ENCODE measurements around the gene NFATC1. TPM values are rescaled to one million over a fixed set of nuclear protein-coding genes. Genes with fewer than 3 reads are reported as not detected.

NFATC1 gene
- total RNA-seq, 1 donor from 2014 or later, result 52.6 TPM

DNA sequence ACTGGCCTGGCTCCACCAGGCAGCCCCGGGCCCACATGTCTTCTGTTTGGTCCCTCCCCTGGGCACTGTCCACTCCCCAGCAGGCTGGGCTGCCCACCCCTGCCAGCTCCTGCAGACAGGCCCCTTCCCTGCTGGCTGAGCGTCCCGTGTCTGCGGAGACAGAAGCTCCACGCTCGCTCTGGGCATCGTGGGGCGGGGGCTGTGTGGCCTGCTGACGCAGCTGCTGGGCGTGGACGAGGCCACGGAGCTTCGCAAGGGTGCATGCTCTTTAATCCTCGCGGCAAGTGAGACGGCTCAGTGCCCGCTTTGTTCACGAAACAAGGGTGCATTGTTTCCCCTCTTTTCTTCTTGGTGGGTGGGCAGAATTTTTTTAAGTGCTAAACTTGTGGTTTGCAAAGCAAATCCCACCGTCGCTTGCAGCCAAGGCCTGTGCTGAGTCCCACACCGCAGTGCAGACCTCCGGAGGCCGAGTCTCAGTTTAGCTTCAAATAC, 151.1 kb downstream of the NFATC1 start:
- DNase-seq (no peak), ATAC-seq (ENCODE audit: low read depth) (no peak)
- Mint-ChIP-seq H3K27ac (no peak overlapping the region), H3K9me3 (no peaks in the 10 kb centered on the region), H3K36me3 (ENCODE audit: low read depth) (no peaks in the 10 kb centered on the region), H3K27me3 (no peaks in the 10 kb centered on the region), H3K4me3 (no peak overlapping the region), H3K4me1 (no peaks in the 10 kb centered on the region)
- TF ChIP-seq, protein P1, sequence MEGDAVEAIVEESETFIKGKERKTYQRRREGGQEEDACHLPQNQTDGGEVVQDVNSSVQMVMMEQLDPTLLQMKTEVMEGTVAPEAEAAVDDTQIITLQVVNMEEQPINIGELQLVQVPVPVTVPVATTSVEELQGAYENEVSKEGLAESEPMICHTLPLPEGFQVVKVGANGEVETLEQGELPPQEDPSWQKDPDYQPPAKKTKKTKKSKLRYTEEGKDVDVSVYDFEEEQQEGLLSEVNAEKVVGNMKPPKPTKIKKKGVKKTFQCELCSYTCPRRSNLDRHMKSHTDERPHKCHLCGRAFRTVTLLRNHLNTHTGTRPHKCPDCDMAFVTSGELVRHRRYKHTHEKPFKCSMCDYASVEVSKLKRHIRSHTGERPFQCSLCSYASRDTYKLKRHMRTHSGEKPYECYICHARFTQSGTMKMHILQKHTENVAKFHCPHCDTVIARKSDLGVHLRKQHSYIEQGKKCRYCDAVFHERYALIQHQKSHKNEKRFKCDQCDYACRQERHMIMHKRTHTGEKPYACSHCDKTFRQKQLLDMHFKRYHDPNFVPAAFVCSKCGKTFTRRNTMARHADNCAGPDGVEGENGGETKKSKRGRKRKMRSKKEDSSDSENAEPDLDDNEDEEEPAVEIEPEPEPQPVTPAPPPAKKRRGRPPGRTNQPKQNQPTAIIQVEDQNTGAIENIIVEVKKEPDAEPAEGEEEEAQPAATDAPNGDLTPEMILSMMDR (IDR thresholded peaks at IDR 0.05), result no peak
- POLR2A ChIA-PET, result no interaction called here
- intact Hi-C loops (cut with micrococcal nuclease), result no loop called here
- CTCF ChIA-PET, result no interaction called here

GRCh38 chr18:79547413-79548076, 151.8 kb downstream of the NFATC1 start:
- ATAC-seq (ENCODE audit: low read depth), result no peak
- no peaks in the 10 kb centered on the region for H3K4me1 Mint-ChIP-seq
- no peaks in the 10 kb centered on the region for H3K9me3 Mint-ChIP-seq
- intact Hi-C loops (cut with micrococcal nuclease), result no loop called here
- no peak for DNase-seq
- no peaks in the 10 kb centered on the region for H3K36me3 Mint-ChIP-seq (ENCODE audit: low read depth)
- H3K27me3 Mint-ChIP-seq, result no peaks in the 10 kb centered on the region
- H3K27ac Mint-ChIP-seq, result no peak overlapping the region
- TF ChIP-seq, protein P1 (IDR thresholded peaks at IDR 0.05), result no peak
- no peak overlapping the region for H3K4me3 Mint-ChIP-seq
- ChIA-PET POLR2A (no interaction called here), CTCF (no interaction called here)

DNA sequence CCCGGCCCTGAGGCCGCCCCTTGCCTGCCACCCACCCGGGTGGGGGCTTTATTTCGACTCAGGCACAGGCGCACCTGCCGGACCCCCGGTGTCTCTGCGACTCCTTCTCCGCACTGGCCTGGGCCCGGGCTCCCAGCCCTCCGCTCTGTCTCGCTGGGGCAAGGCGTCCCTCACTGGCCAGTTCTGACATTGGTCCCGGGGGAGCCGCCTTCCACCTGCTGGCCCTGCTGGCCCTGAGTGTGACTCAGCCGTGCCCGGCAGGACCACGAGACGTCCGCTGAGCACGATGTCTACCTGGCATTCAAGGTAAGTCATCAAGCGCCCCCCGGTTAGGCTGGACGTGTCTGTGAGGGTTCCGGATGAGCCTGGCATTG, 152.3 kb downstream of the NFATC1 start:
- no peak overlapping the region for H3K27ac Mint-ChIP-seq
- no peak for DNase-seq
- TF ChIP-seq, protein P1 (IDR thresholded peaks at IDR 0.05), result no peak
- intact Hi-C loops (cut with micrococcal nuclease), result no loop called here
- H3K27me3 Mint-ChIP-seq, result no peaks in the 10 kb centered on the region
- CTCF ChIA-PET, result no interaction called here
- no peak for ATAC-seq (ENCODE audit: low read depth)
- H3K9me3 Mint-ChIP-seq, result no peaks in the 10 kb centered on the region
- no peak overlapping the region for H3K4me3 Mint-ChIP-seq
- no peaks in the 10 kb centered on the region for H3K4me1 Mint-ChIP-seq
- POLR2A ChIA-PET, result no interaction called here
- no peaks in the 10 kb centered on the region for H3K36me3 Mint-ChIP-seq (ENCODE audit: low read depth)

- Mint-ChIP-seq H3K9me3 (no peaks in the 10 kb centered on the region), H3K4me3 (no peak overlapping the region), H3K36me3 (ENCODE audit: low read depth) (no peaks in the 10 kb centered on the region), H3K27ac (no peak overlapping the region), H3K27me3 (no peaks in the 10 kb centered on the region), H3K4me1 (no peaks in the 10 kb centered on the region)
- DNase-seq (no peak), ATAC-seq (ENCODE audit: low read depth) (no peak)
- intact Hi-C loops (cut with micrococcal nuclease), result no loop called here
- CTCF ChIA-PET, result no interaction called here
- TF ChIP-seq, protein P1 (IDR thresholded peaks at IDR 0.05), result no peak
- POLR2A ChIA-PET, result no interaction called here
Measured at GRCh38 chr18:79548621-79548985, 152.9 kb downstream of the NFATC1 start.

DNA sequence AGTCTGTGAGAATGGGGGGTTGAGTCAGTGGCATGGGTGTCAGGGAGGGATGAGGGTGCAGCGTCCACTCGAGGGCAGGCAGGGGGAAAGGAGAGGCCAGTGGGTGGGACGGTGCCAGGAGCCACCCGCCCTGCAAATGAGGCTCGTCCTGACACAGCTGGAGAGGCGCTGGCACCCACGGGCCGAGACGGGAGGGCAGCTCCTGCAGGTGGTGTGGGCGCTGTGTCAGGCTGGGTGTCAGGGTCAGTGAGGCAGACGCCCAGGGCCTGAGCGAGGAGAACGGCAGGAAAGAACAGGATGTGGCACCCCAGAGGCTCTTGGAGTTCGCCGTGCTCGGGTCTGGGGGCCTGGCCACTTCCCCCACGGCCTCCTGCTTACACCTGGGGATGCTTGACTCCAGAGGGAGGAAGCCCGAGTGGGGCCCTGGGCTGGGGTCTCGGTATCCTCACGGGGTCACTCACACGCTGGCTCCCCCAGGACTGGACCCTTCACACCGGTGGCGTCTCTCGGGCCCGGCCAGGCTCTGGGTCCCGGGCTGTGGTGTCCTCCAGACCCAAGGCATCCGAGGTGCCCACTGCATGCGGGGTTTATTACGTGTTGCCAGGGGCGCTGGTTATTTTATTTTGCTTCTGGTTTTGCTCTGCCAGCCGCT, 153.4 kb downstream of the NFATC1 start:
- Mint-ChIP-seq H3K27ac (no peak overlapping the region), H3K36me3 (ENCODE audit: low read depth) (no peaks in the 10 kb centered on the region), H3K4me1 (no peaks in the 10 kb centered on the region), H3K27me3 (no peaks in the 10 kb centered on the region), H3K4me3 (no peak overlapping the region), H3K9me3 (no peaks in the 10 kb centered on the region)
- DNase-seq (no peak), ATAC-seq (ENCODE audit: low read depth) (no peak)
- TF ChIP-seq, protein P1 (IDR thresholded peaks at IDR 0.05), result no peak
- CTCF ChIA-PET, result no interaction called here
- POLR2A ChIA-PET, result no interaction called here
- intact Hi-C loops (cut with micrococcal nuclease), result no loop called here

All from activated B cell treated with CpG ODN at 0.5 μM for 24 hours (primary cell).